Liver (tissue), 3 donors: ENCODE data around the gene MAPT.

Experiments
- EGR1 ChIP-seq, 2 donors: IDR thresholded peaks; 2 replicates each; pipeline ENCODE4 v1.6.1; 2016 to 2018; ENCODE audit warnings: antibody characterized with exemption in 2 of 2, low read depth in 2 of 2
- FOXA1 ChIP-seq: IDR thresholded peaks from 2 replicates; pipeline ENCODE4 v1.6.1; 2016; ENCODE audit warnings: antibody characterized with exemption
- FOXA2 ChIP-seq: IDR thresholded peaks from 2 replicates; pipeline ENCODE4 v1.6.1; 2016; ENCODE audit warnings: antibody characterized with exemption
- GABPA ChIP-seq, 2 donors: IDR thresholded peaks in 1 of 2; conservative IDR thresholded peaks in 1 of 2; 2 replicates each; pipeline ENCODE4 v1.6.1; 2016; ENCODE audit warnings: antibody characterized with exemption in 2 of 2, mild to moderate bottlenecking in 1 of 2, moderate library complexity in 1 of 2
- HNF4A ChIP-seq, 2 donors: conservative IDR thresholded peaks; 2 replicates each; pipeline ENCODE4 v1.6.1; 2016; ENCODE audit warnings: antibody characterized with exemption in 2 of 2, mild to moderate bottlenecking in 2 of 2
- JUND ChIP-seq, 2 donors: IDR thresholded peaks; 2 replicates each; pipeline ENCODE4 v1.6.1; 2016; ENCODE audit warnings: antibody characterized with exemption in 2 of 2
- RAD21 ChIP-seq, 2 donors: IDR thresholded peaks; 2 replicates each; pipeline ENCODE4 v1.6.1; 2016; ENCODE audit warnings: antibody characterized with exemption in 2 of 2, mild to moderate bottlenecking in 2 of 2
- RXRA ChIP-seq, 2 donors: IDR thresholded peaks; 2 replicates each; pipeline ENCODE4 v1.6.1; 2017 to 2018; ENCODE audit warnings: antibody characterized with exemption in 2 of 2, mild to moderate bottlenecking in 1 of 2
- TAF1 ChIP-seq: conservative IDR thresholded peaks from 2 replicates; pipeline ENCODE4 v1.6.1; 2016; ENCODE audit warnings: antibody characterized with exemption, mild to moderate bottlenecking
- TF ChIP-seq, protein P1 (sequence below): fragments of 150-350 bp; IDR thresholded peaks from 2 replicates; pipeline ENCODE4 v1.5.1; 2017; ENCODE audit warnings: improper control_type of control experiment, low read depth, low read length; ENCODE audit not compliant: missing input control
- TF ChIP-seq, protein P2 (sequence below): IDR thresholded peaks from 2 replicates; pipeline ENCODE4 v1.6.1; 2016; ENCODE audit warnings: antibody characterized with exemption
- TF ChIP-seq, protein P3 (sequence below): IDR thresholded peaks from 2 replicates; pipeline ENCODE4 v1.6.1; 2016; ENCODE audit warnings: antibody characterized with exemption
- TF ChIP-seq, protein P4 (sequence below): IDR thresholded peaks from 2 replicates; pipeline ENCODE4 v1.6.1; 2016; ENCODE audit warnings: antibody characterized with exemption, mild to moderate bottlenecking
- donor health status: healthy.
- donor health status: healthy.

DNA sequence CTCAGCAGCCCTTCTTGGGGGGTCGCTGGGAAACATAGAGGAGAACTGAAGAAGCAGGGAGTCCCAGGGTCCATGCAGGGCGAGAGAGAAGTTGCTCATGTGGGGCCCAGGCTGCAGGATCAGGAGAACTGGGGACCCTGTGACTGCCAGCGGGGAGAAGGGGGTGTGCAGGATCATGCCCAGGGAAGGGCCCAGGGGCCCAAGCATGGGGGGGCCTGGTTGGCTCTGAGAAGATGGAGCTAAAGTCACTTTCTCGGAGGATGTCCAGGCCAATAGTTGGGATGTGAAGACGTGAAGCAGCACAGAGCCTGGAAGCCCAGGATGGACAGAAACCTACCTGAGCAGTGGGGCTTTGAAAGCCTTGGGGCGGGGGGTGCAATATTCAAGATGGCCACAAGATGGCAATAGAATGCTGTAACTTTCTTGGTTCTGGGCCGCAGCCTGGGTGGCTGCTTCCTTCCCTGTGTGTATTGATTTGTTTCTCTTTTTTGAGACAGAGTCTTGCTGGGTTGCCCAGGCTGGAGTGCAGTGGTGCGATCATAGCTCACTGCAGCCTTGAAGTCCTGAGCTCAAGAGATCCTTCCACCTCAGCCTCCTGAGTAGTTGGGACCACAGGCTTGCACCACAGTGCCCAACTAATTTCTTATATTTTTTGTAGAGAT, 108.1 kb downstream of the MAPT start:
- TF ChIP-seq, protein P1, sequence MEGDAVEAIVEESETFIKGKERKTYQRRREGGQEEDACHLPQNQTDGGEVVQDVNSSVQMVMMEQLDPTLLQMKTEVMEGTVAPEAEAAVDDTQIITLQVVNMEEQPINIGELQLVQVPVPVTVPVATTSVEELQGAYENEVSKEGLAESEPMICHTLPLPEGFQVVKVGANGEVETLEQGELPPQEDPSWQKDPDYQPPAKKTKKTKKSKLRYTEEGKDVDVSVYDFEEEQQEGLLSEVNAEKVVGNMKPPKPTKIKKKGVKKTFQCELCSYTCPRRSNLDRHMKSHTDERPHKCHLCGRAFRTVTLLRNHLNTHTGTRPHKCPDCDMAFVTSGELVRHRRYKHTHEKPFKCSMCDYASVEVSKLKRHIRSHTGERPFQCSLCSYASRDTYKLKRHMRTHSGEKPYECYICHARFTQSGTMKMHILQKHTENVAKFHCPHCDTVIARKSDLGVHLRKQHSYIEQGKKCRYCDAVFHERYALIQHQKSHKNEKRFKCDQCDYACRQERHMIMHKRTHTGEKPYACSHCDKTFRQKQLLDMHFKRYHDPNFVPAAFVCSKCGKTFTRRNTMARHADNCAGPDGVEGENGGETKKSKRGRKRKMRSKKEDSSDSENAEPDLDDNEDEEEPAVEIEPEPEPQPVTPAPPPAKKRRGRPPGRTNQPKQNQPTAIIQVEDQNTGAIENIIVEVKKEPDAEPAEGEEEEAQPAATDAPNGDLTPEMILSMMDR, result peak; percentile 98
- TF ChIP-seq JUND (IDR thresholded peaks at IDR 0.05), result no peak
- TF ChIP-seq EGR1 (IDR thresholded peaks at IDR 0.05; ENCODE audit: low read depth in 2 of 2), result no peak
- TF ChIP-seq, protein P2, sequence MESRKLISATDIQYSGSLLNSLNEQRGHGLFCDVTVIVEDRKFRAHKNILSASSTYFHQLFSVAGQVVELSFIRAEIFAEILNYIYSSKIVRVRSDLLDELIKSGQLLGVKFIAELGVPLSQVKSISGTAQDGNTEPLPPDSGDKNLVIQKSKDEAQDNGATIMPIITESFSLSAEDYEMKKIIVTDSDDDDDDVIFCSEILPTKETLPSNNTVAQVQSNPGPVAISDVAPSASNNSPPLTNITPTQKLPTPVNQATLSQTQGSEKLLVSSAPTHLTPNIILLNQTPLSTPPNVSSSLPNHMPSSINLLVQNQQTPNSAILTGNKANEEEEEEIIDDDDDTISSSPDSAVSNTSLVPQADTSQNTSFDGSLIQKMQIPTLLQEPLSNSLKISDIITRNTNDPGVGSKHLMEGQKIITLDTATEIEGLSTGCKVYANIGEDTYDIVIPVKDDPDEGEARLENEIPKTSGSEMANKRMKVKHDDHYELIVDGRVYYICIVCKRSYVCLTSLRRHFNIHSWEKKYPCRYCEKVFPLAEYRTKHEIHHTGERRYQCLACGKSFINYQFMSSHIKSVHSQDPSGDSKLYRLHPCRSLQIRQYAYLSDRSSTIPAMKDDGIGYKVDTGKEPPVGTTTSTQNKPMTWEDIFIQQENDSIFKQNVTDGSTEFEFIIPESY, result no peak
- TF ChIP-seq, protein P3, sequence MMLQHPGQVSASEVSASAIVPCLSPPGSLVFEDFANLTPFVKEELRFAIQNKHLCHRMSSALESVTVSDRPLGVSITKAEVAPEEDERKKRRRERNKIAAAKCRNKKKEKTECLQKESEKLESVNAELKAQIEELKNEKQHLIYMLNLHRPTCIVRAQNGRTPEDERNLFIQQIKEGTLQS, result no peak
- TF ChIP-seq FOXA1, result no peak
- TF ChIP-seq, protein P4, sequence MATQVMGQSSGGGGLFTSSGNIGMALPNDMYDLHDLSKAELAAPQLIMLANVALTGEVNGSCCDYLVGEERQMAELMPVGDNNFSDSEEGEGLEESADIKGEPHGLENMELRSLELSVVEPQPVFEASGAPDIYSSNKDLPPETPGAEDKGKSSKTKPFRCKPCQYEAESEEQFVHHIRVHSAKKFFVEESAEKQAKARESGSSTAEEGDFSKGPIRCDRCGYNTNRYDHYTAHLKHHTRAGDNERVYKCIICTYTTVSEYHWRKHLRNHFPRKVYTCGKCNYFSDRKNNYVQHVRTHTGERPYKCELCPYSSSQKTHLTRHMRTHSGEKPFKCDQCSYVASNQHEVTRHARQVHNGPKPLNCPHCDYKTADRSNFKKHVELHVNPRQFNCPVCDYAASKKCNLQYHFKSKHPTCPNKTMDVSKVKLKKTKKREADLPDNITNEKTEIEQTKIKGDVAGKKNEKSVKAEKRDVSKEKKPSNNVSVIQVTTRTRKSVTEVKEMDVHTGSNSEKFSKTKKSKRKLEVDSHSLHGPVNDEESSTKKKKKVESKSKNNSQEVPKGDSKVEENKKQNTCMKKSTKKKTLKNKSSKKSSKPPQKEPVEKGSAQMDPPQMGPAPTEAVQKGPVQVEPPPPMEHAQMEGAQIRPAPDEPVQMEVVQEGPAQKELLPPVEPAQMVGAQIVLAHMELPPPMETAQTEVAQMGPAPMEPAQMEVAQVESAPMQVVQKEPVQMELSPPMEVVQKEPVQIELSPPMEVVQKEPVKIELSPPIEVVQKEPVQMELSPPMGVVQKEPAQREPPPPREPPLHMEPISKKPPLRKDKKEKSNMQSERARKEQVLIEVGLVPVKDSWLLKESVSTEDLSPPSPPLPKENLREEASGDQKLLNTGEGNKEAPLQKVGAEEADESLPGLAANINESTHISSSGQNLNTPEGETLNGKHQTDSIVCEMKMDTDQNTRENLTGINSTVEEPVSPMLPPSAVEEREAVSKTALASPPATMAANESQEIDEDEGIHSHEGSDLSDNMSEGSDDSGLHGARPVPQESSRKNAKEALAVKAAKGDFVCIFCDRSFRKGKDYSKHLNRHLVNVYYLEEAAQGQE, result no peak
- no peak for TF ChIP-seq TAF1
- TF ChIP-seq RXRA (IDR thresholded peaks at IDR 0.05), result no peak
- TF ChIP-seq GABPA (IDR thresholded peaks at IDR 0.05 in 1 of 2, conservative IDR thresholded peaks at IDR 0.05 in 1 of 2), result no peak
- no peak for TF ChIP-seq HNF4A (conservative IDR thresholded peaks at IDR 0.05)
- TF ChIP-seq RAD21 (IDR thresholded peaks at IDR 0.05), result peak; percentile 94 to 96
- no peak for TF ChIP-seq FOXA2
